Stimulated activated CD4-positive, alpha-beta T cell treated with anti-CD3 and anti-CD28 coated beads, Interleukin-1b, Interleukin-23, amount 100 ng/mL, for 24 hours (primary cell): Measurements from ENCODE around the gene SGIP1.

Experiments used
- DNase-seq, 4 experiments: peaks; one replicate each; pipeline ENCODE4 v3.0.0-alpha.2; 2020; ENCODE audit warnings: low read depth in 4 of 4, low spot score in 1 of 4

The SGIP1 gene

DNA sequence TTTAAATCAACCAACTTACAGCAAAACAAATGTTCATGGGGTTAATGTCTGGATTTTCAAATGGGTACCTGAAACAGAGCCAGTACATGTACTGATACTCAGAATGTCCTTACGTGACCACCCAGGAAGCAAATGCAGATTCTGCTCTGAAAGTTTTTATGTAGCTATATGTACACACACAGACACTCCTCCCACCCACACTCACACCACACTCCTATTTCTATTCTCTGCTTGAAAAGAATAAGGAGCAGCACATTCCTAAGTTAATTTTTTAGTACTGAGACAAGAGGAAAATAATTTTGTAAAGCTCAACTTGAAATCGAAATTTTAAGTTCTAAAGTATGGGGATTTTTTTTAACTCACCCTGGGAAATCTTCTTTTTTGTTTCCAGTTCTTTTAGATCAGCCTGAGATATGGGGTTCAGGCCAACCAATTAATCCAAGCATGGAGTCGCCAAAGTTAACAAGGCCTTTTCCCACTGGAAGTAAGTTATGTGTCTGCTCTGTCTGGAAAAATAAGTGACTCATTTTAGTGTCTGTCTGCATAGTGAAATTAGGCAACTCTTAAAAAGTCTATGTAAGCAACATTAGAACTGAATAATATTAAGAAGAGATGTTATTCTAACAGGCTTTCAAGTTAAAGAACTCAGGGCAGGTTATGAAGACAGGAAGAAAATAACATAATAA lies 142.8 kb downstream of the SGIP1 start:
- no peak for DNase-seq

DNA sequence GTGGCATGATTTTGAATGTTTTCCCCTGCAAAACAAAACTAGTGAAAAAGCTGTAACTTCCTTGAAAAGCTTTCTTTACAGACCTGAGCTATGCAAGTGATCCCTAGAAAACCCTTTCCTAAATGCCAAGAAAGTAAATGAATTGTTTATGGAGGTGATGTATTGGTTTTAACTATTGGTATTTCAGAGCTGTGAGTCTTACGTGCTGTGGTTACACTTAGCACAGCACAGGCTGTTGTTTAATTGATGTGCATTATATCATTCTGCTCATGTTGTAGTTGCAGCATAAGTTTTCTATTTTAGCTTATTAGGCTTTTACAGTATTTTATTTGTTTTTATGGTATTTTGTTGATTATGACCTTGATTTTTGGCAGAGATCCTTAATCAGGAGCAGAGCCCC lies 144.2 kb downstream of the SGIP1 start:
- no peak for DNase-seq

DNA sequence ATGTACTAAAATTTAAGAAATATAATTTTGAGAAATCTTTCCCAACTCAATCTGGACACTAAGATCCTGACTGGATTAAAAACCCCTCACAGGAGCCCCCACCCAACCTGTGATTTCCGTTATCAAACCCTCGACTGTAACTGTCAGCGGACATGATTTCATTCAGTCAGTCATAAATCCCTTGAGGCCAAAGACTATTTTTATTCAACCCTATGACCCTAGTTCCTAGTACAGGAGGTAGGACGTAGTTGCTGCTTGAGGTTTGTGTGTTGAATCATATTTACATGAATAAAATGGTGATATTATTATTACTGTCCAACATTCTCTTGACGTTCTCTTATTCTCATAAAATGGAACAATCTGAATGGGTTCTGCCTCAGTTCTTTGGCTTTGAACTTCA lies 145.2 kb downstream of the SGIP1 start:
- DNase-seq = no peak

DNA sequence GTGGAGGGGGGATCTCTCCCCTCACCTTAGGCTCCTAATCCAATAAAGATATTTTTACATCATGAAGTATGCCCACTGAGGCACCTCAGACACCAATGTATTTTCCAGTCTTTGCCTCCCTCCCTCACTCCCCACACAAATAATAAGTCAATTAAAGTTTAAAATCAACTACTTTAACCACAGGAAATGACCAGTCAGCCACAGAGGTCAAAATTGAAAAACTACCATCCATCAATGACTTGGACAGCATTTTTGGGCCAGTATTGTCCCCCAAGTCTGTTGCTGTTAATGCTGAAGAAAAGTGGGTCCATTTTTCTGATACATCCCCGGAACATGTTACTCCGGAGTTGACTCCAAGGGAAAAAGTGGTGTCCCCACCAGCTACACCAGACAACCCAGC lies 147.7 kb downstream of the SGIP1 start:
- no peak for DNase-seq

DNA sequence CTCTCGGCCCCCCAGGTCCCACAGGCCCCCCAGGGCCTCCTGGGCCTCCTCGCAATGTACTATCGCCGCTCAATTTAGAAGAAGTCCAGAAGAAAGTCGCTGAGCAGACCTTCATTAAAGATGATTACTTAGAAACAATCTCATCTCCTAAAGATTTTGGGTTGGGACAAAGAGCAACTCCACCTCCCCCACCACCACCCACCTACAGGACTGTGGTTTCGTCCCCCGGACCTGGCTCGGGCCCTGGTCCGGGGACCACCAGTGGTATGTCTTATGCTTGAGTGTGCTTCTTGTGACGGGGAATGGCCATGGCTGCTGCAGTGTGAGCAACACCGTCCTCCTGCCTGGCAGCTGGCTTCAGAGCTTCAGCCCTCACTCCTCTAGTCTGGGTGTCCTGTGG lies 148.2 kb downstream of the SGIP1 start:
- DNase-seq = no peak

DNA sequence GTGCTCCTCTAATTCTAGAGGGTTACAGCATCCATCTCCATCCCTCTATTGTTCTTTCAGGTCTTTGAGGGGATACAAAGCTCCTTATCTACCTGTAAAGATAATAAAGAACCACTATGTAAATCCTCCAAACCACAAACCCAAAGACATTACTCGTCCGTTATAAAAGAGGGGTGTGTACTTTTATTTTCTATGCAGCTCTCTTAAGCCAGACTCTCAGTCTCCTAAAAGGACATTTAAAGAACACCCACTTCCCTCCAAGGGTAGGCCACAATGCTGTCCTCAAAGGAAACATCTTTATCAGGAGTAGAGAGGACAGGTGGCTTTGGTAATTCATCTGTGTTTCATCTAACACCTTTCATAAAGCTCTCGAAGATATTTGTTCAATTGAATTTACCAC lies 150.4 kb downstream of the SGIP1 start:
- no peak for DNase-seq

DNA sequence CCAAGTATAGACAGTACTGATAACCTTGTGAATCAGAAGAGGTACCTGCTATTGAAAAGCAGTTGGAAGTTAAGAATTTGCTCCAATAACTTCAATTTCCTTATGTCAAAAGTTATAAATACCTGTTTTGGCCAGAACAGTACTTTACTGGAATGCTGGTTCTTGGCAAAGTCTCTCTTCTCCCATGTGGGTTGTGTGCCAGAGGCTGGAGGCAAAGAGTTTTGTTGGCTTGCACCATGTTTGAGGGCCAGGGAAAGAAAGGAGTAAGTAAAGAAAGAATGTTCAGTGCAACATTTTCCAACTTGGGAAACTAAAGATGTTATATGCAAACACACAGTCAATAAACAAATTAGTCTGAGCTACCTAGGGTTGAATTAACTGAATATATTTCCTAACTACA lies 151.3 kb downstream of the SGIP1 start:
- DNase-seq = no peak

DNA sequence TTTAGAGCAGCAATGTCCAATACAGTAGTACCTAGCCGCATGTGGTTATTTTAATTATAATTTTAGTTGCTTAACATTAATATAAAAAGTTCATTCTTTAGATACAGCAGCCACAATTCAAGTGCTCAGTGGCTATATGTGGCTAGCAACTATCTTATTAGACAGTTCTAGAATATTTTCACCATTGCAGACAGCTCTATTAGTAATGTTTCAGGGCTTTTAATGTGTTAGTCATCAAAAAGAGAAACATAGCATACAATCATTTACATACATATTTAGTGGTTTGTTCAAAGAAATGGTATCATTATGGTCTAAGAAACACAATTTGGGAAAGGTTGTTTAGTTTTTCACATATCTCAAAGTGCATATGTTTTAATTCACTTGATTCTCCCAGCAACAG lies 151.7 kb downstream of the SGIP1 start:
- no peak for DNase-seq

DNA sequence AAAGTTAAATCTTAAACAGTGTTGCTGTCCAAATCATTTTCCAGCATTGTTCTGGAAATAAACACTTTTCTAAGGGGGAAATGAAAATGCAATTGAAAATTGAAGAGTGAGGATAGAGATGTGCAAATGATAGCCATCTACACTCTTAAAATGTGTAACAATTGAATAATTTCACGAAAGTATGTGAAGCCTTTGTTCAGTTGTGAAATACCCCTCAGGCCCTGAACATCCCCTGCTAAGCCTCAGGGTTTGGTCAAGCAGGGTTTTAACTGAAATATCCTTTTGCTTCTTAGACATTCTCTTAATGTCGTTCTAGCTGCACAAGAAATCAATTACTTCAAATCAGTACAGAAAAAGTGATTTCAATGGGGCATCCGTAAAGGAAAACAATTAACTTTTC lies 152.5 kb downstream of the SGIP1 start:
- DNase-seq = no peak

DNA sequence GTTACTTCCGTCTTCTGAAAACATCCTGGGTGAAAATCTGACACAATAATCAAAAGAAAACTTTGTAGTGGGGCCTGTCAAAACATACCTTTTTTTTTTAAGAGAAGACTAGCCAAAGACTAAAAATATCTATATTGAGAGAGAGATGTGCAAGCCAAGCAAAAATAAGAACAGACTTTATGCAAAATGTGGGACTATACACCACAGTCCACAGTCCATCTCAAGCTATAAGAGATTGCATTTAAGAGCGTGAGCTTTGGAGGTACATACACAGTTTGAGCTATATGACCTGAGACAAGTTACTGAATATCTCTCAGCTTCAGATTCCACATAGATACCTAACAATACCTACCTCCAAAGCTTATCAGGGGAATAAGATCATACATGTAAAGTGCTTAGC lies 153.4 kb downstream of the SGIP1 start:
- no peak for DNase-seq

DNA sequence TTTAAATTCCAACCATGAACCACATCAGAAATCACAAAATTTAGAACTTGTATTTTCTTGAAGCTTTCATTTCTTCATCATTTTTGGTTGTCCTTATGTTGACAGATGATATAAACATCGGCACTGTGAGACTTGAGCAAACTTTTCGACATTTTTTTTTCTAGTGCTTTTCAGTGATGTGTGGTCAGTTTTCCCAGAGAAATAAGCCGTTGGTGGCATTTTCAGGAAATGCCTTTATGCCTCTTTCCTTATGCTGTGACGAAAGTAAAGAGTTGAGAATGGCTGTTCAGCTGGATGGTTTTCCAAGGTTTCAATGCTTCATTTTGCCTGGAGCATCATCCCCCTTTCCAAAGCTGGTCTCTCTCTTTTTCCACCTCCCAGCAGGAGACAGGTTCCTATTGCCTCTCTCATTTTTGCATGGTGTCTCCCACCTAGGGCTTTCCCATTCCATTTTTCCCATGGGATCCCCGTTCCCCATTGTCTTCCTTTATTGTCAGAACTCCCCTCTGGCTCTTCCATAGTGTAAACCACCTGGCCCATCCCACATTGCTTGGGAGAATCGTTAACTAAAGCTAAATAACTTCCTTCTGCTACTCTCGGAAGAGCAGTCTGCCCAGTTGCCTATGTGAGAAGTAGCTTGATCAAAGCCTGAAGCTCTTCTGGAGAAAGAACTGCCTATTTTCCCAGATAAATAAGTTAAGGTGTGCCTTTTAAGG lies 156.9 kb downstream of the SGIP1 start:
- DNase-seq = no peak

DNA sequence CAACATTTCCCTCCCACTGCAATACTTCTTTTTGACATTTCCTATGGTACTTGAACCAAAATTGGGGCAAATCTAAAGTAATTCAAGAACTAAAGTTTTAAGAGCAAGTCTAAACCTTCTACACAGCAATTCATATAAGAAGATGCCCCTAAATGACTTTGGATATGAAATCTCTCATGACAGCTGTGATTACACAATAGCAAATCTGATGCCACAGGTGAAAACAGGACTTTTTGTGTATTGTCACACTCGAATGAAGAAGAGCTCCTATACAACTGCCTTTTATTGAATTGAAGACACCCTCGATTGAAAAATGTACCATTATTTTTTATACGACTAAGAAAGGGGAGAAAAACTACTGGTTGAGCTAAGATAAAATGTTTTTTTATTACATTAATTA lies 158.7 kb downstream of the SGIP1 start:
- DNase-seq = no peak

DNA sequence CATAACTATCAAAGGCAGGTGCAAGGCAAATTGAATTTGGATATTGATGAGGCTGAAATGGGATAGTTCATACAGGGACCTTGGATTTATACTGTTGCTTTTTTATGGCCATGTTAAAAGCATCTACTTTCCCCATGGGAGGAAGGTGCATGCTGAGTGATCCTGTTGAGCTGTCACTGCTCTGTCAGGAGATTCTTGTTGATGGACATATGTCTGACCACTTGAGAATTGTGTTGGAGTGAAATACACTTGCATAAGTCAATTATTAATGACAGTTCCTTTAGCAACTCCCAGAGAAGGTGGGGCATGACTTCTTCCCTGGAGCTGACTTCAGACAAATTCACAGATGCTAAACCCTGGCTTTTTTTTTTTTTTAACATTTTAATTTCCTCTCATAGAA lies 159.9 kb downstream of the SGIP1 start:
- DNase-seq = no peak

DNA sequence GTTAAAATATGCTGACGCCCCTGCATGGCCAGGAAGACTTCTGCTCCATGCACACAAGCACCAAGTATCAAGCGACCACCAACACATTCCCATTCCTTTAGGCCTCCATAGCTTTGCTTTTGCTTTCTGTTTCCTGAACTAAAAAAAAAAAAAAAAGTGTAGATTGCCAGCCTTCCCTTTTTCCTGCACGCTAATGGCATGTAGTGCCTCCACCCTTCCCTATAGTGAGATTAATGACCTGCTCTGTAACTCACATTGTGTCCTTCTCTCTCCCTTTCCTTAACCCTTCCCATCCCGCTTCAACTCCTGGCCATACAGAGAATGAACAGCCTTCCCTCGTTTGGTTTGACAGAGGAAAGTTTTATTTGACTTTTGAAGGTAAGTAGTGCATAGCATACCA lies 161.2 kb downstream of the SGIP1 start:
- no peak for DNase-seq

DNA sequence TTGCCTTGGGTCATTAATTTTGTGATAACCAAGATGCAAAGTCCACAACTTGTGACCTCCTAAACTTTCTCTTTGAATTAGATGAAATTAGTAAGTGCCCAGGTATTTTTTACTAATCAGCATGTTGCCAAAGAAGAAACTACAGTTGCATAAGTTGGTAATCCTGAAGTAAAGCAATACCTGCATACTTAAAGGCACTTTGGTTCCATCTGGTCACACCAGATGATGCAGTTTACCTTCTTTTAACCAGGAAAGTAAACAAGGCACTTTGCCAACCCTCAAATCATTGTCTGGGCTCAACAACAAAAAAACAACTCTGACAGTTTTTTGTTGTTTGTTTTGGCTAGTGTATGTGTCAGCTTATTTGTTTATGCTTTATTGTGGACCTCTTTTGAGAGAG lies 162.8 kb downstream of the SGIP1 start:
- no peak for DNase-seq

DNA sequence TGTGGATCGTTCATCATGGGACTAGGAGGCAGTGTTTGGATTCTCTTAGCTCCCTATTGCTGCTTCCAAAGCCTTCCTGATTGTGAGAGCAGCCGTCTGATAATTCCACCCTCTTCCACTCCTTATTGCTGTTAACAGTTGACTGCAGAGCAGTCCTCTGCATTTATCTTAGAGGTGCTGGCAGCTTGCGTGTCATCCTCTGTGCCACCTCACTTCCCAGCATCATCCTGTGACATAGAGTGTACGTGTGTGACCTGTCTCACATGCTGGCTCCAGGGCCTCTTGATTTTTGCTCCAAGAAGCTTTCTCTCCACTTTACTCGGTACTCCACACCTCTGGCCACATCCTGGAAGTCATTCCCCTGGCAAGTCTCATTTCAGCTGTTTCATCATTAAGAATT lies 165.3 kb downstream of the SGIP1 start:
- DNase-seq = no peak

DNA sequence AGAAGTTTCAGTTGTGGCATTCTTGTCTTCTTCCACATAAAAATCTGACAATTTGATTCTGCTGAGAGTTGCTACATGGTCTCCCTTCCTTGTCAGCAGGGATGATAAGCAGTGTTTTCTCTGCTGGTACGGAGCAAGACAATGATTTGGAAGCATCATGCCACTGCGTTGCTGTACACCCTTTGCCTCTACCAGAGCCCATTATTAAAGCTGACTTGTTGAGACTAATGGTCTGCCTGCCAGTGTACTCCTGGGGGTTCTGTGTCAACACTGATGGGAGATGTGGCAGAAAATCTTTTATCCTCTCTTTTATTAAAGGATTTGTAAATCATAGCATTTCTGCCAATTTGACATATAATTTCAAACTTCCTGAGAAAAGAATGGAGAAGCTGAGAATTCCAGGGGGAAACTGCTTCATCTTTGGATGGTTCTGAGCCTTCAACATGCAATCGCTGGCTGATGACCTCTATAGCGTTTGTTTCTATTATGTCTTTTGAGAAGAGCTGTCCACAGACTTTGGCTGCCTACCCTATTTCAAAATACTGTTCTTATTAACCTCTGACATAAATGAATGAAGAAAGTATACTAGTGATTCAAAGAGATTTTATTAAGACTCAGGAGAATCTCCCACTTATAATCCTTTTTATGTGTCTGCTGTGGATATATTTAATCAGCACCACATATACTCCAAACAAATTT lies 170.4 kb downstream of the SGIP1 start:
- DNase-seq = no peak

DNA sequence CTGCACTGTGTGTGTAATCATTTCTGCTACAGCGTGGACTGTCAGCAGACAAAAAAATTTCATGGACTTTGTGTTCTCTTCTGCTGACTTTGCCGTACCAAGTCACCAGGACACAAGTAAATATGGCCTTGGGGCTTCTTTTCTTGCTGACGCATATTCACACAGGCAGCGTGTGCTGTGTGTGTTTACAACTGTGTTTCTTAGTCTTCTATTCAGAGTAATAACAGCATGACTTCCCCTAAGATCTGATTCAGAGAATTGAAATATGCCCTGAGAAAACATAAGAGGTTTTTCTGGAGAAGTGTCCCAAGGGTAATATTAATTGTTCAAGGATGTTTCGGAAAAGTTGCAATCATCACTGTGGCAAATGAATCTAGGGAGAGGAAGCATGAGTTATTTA lies 171.2 kb downstream of the SGIP1 start:
- DNase-seq = no peak

DNA sequence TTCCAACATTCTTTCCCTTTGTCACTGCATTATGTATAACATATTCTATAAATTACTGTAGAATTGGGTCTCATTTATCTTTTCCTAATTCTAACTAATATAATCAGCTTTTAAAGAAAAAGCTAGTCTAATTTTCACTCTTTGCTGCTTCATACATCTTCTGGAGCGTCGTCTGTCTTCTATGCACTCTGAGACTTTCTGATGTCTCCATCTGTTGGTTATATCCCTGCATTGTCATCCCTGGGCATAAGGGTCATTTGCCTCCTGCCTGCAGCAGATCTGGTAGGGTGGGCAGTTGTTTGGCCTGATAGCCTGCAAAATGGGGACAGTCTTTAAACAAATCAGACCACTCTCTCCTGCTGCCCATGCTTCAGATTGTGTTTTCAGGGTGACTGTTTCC lies 177.5 kb downstream of the SGIP1 start:
- no peak for DNase-seq

DNA sequence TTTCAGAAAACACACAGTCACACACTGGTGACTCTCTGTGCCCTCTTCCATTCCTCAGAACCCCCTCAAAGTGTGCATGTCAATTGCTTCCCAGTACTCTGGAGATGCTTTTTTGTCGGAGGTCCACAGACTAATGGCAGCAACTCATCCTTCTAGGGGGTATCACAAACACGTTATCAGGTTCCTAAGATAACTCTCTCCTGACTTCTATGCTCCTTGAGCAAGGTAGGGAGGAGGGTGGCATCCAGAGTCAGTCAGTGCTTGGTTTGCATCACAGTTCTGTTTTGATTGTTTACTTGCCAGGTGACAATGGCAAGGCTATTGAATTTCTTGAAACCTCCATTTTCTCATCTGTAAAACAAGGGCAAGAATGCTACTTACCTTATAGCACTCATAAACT lies 178.9 kb downstream of the SGIP1 start:
- no peak for DNase-seq

DNA sequence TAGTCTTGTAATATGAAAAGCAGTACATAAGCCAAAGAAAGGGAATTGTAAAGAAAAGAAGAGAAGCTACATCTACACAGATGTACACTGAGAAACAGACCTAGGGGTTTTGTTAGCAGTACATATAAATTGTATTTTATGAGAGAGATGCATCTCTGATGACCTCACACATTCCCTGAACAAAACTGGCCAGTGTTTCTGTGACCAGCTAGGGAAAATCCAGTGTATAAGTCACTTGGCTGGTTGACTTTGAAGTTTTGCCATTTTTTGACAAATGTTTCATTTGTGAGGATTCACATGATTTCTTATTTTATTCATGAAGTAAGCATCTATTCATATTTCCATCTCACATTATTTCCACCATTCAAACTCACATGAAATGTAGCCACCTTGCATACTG lies 190.0 kb downstream of the SGIP1 start:
- no peak for DNase-seq

DNA sequence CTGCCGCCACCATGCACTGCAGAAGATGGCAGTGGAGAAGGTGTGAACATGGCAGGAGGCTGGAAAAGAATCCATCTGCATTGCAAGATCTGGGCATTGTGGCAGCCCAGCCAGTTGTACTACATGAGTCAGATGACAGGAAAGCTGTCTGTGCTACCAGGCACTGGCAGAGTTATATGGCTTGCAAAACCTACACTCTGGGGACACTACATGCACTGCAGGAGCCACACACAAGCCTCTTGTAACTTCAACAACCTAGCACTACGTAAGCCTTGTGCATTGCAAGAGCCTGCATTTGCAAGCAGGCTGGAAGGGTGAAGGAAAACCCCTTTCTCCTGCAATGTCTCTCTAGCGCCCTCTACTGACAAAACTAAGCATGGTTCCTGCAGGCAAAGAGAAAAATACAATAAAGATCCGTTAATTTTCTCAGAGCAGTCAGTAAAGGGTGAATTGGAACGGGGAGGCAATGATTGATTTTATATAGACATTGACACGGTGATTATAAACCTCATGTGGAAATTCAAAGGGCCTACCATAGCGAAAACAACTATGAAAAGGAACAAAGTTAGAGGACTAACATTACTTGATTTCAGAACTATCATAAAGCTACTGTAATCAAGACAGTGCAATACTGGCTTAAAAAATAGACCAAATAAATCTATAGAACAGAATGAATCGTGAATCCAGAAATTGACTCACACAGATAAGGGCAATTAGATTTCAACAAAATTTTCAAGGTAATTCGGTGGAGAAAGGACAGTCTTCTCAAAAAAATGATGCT lies 192.1 kb downstream of the SGIP1 start:
- peak; percentile 15 to 37 (median 26) for DNase-seq
